H9 (cell line): Measurements from ENCODE around the gene IGSF22. TPM values are rescaled to one million over a fixed set of nuclear protein-coding genes. Genes with fewer than 3 reads are reported as not detected.

Experiments
- DNase-seq: peaks from one replicate; pipeline ENCODE4 v3.0.0-alpha.2; 2017
- H2AFZ ChIP-seq: one replicate; pipeline ENCODE4 v1.6.1; 2013; ENCODE audit warnings: mild to moderate bottlenecking, low read length, control low read depth, moderate library complexity
- H2AK5ac ChIP-seq: 2 replicates; pipeline ENCODE4 v1.6.1; 2013; ENCODE audit warnings: low read length, control low read depth, mixed read lengths; ENCODE audit not compliant: insufficient read length
- H2BK120ac ChIP-seq: one replicate; pipeline ENCODE4 v1.6.1; 2013; ENCODE audit warnings: low read depth, mild to moderate bottlenecking, low read length, control low read depth, inconsistent platforms; ENCODE audit not compliant: poor library complexity, severe bottlenecking
- H2BK12ac ChIP-seq: 2 replicates; pipeline ENCODE4 v1.6.1; 2013; ENCODE audit warnings: low read length, control low read depth, mixed read lengths, low read depth; ENCODE audit not compliant: insufficient read length
- H2BK15ac ChIP-seq: 2 replicates; pipeline ENCODE4 v1.6.1; 2013; ENCODE audit warnings: low read depth, low read length, control low read depth
- H2BK20ac ChIP-seq: one replicate; pipeline ENCODE4 v1.6.1; 2013; ENCODE audit warnings: low read depth, mild to moderate bottlenecking, low read length, control low read depth, inconsistent platforms; ENCODE audit not compliant: poor library complexity, severe bottlenecking
- H2BK5ac ChIP-seq: 2 replicates; pipeline ENCODE4 v1.6.1; 2013; ENCODE audit warnings: low read length, control low read depth, mixed read lengths; ENCODE audit not compliant: insufficient read length
- H3K14ac ChIP-seq: 2 replicates; pipeline ENCODE4 v1.6.1; 2013; ENCODE audit warnings: low read length, control low read depth; ENCODE audit not compliant: insufficient read depth
- H3K18ac ChIP-seq: 2 replicates; pipeline ENCODE4 v1.6.1; 2013; ENCODE audit warnings: low read depth, mild to moderate bottlenecking, mixed read lengths, low read length, control low read depth; ENCODE audit not compliant: insufficient read length
- H3K23ac ChIP-seq: 2 replicates; pipeline ENCODE4 v1.6.1; 2013; ENCODE audit warnings: low read length, control low read depth, mixed read lengths, low read depth; ENCODE audit not compliant: insufficient read length
- H3K23me2 ChIP-seq: 2 replicates; pipeline ENCODE4 v1.6.1; 2013; ENCODE audit warnings: low read depth, mild to moderate bottlenecking, mixed read lengths, low read length, control low read depth; ENCODE audit not compliant: insufficient read length, poor library complexity, severe bottlenecking
- H3K27ac ChIP-seq: 2 replicates; pipeline ENCODE4 v1.5.1; 2013; ENCODE audit warnings: low read length, control low read depth, mixed read lengths, low read depth; ENCODE audit not compliant: insufficient read length
- H3K27me3 ChIP-seq: 2 replicates; pipeline ENCODE4 v1.6.1; 2013; ENCODE audit warnings: low read length, control low read depth, inconsistent platforms; ENCODE audit not compliant: insufficient read depth
- H3K4ac ChIP-seq: 2 replicates; pipeline ENCODE4 v1.6.1; 2013; ENCODE audit warnings: low read depth, mild to moderate bottlenecking, control low read depth, inconsistent platforms, low read length, moderate library complexity
- H3K4me1 ChIP-seq: 2 replicates; pipeline ENCODE4 v1.6.1; 2013; ENCODE audit warnings: low read length, control low read depth, inconsistent platforms; ENCODE audit not compliant: insufficient read depth
- H3K4me2 ChIP-seq: 2 replicates; pipeline ENCODE4 v1.6.1; 2013; ENCODE audit warnings: low read length, control low read depth, mixed read lengths; ENCODE audit not compliant: insufficient read length, insufficient read depth
- H3K56ac ChIP-seq: 2 replicates; pipeline ENCODE4 v1.6.1; 2013; ENCODE audit warnings: low read depth, mild to moderate bottlenecking, mixed read lengths, low read length, control low read depth; ENCODE audit not compliant: insufficient read length
- H3K79me1 ChIP-seq: 2 replicates; pipeline ENCODE4 v1.6.1; 2013; ENCODE audit warnings: low read depth, mild to moderate bottlenecking, moderate library complexity, low read length, control low read depth, inconsistent platforms; ENCODE audit not compliant: insufficient read depth, poor library complexity, severe bottlenecking
- H3K79me2 ChIP-seq: 2 replicates; pipeline ENCODE4 v1.6.1; 2013; ENCODE audit warnings: low read length, control low read depth, inconsistent platforms; ENCODE audit not compliant: insufficient read depth
- H3K9ac ChIP-seq: 2 replicates; pipeline ENCODE4 v1.6.1; 2013; ENCODE audit warnings: low read length, control low read depth, mixed read lengths; ENCODE audit not compliant: insufficient read length; ENCODE audit errors: extremely low read depth
- H3K9me3 ChIP-seq: one replicate; pipeline ENCODE4 v1.6.1; 2013; ENCODE audit warnings: low read depth, low read length, inconsistent platforms; ENCODE audit not compliant: control insufficient read depth
- H3T11ph ChIP-seq: one replicate; pipeline ENCODE4 v1.6.1; 2013; ENCODE audit warnings: mild to moderate bottlenecking, low read length, control low read depth, inconsistent platforms
- H4K20me1 ChIP-seq: one replicate; pipeline ENCODE4 v1.6.1; 2013; ENCODE audit not compliant: control insufficient read depth, insufficient read length, insufficient read depth
- H4K5ac ChIP-seq: 2 replicates; pipeline ENCODE4 v1.6.1; 2013; ENCODE audit warnings: low read depth, mild to moderate bottlenecking, mixed read lengths, low read length, control low read depth; ENCODE audit not compliant: insufficient read length
- H4K8ac ChIP-seq: replicated peaks from 2 replicates; pipeline ENCODE4 v1.6.1; 2013; ENCODE audit warnings: low read length, control low read depth, mixed read lengths, low read depth; ENCODE audit not compliant: insufficient read length
- H4K91ac ChIP-seq: 2 replicates; pipeline ENCODE4 v1.6.1; 2013; ENCODE audit warnings: low read depth, mild to moderate bottlenecking, moderate library complexity, mixed read lengths, low read length, control low read depth; ENCODE audit not compliant: insufficient read length
- H3K27ac Mint-ChIP-seq, 3 experiments: 2 replicates in 2 of 3; 3 replicates in 1 of 3; pipeline ENCODE4 v1.8.0; 2020 to 2021; ENCODE audit warnings: mixed read lengths in 3 of 3, mild to moderate bottlenecking in 1 of 3, moderate library complexity in 1 of 3
- H3K27me3 Mint-ChIP-seq: 2 replicates; pipeline ENCODE4 v1.8.0; 2021; ENCODE audit warnings: low read depth, mild to moderate bottlenecking, moderate library complexity, mixed read lengths
- H3K36me3 Mint-ChIP-seq, 3 experiments: 2 replicates in 2 of 3; 3 replicates in 1 of 3; pipeline ENCODE4 v1.8.0; 2020 to 2021; ENCODE audit warnings: low read depth in 3 of 3, mixed read lengths in 3 of 3; ENCODE audit not compliant: insufficient read depth in 1 of 3
- H3K4me1 Mint-ChIP-seq, 2 experiments: 2 replicates each; pipeline ENCODE4 v1.8.0; 2020; ENCODE audit warnings: mixed read lengths in 2 of 2
- H3K4me3 Mint-ChIP-seq, 2 experiments: 2 replicates in 1 of 2; 3 replicates in 1 of 2; pipeline ENCODE4 v1.8.0; 2020 to 2021; ENCODE audit warnings: mild to moderate bottlenecking in 2 of 2, mixed read lengths in 2 of 2, moderate library complexity in 1 of 2
- H3K9me3 Mint-ChIP-seq, 2 experiments: 2 replicates in 1 of 2; 3 replicates in 1 of 2; pipeline ENCODE4 v1.8.0; 2020; ENCODE audit warnings: mild to moderate bottlenecking in 2 of 2, mixed read lengths in 2 of 2, moderate library complexity in 1 of 2
- WGBS: extraction: QIAGEN DNeasy Blood & Tissue Kit; methylation state at CpG from one replicate; pipeline ENCODE4 v1.1.7; 2013; ENCODE audit warnings: missing lambda C conversion rate, low lambda C conversion rate, mixed read lengths; ENCODE audit not compliant: insufficient read length; ENCODE audit errors: extremely low coverage; 5-methylcytosine and 5-hydroxymethylcytosine counted together
- total RNA-seq: library from RNA; stranded (reverse); gene quantifications from 2 replicates; pipeline ENCODE4 v1.2.1, GENCODE V29; 2021
- TF ChIP-seq, protein P1 (sequence below): fragments of 200-600 bp; sonication (generic); conservative IDR thresholded peaks from 3 replicates; pipeline ENCODE4 v1.8.0; 2021; ENCODE audit warnings: antibody characterized with exemption, mild to moderate bottlenecking

The IGSF22 gene
- total RNA-seq, 1 experiment from 2014 or later: 0.35 TPM

DNA sequence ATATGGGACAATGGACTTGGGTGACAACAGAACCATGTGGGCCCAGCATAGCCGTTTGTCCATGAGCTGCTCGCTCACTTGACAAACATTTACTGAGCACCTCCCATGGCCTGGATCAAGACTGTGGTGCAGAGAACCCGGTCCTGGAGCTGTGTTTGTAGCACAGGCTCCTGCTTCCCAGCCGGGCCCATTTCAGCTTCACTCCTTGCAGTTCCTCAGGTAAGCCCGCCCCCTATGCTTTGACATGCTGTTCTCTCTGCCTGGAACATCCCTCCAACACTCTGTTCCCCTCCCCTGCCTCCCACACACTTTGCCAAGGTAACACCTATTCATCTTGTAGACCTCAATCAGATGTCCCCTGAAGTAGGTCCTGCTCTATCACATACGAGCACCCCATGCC lies 19.3 kb upstream of the IGSF22 start:
- Histone ChIP-seq H2BK120ac (no peak overlapping the region), H3T11ph (no peak overlapping the region), H2BK20ac (no peak overlapping the region), H3K14ac (no peak overlapping the region), H3K4me1 (peaks cover 2% of the 10 kb centered on the region; the same call in 1 of the 2 replicates), H4K91ac (no peak overlapping the region), H2AK5ac (no peak overlapping the region), H3K79me2 (no peaks in the 10 kb centered on the region), H2AFZ (no peak overlapping the region), H3K4ac (no peak overlapping the region), H3K23ac (no peak overlapping the region), H3K9me3 (no peaks in the 10 kb centered on the region), H3K23me2 (no peaks in the 10 kb centered on the region), H3K4me2 (no peak overlapping the region), H2BK5ac (no peak overlapping the region), H2BK15ac (no peak overlapping the region), H3K27me3 (no peaks in the 10 kb centered on the region), H3K27ac (no peak overlapping the region), H3K79me1 (no peaks in the 10 kb centered on the region), H4K8ac (no peak overlapping the region), H2BK12ac (no peak overlapping the region), H4K20me1 (no peaks in the 10 kb centered on the region), H3K56ac (no peak overlapping the region), H3K18ac (no peak overlapping the region), H4K5ac (no peak overlapping the region), H3K9ac (no peak overlapping the region)
- Mint-ChIP-seq H3K36me3 (no peaks in the 10 kb centered on the region), H3K27me3 (0 out of 2 replicates have a peak, but pooled peaks cover 2% of the 10 kb centered on the region), H3K27ac (no peak overlapping the region), H3K9me3 (no peaks in the 10 kb centered on the region), H3K4me3 (no peak overlapping the region), H3K4me1 (peaks cover 17 to 24% of the 10 kb centered on the region in 2 experiments)
- DNase-seq: no peak
- no CpG with 5 or more reads among the region's 6 CpGs for WGBS
- TF ChIP-seq, protein P1, sequence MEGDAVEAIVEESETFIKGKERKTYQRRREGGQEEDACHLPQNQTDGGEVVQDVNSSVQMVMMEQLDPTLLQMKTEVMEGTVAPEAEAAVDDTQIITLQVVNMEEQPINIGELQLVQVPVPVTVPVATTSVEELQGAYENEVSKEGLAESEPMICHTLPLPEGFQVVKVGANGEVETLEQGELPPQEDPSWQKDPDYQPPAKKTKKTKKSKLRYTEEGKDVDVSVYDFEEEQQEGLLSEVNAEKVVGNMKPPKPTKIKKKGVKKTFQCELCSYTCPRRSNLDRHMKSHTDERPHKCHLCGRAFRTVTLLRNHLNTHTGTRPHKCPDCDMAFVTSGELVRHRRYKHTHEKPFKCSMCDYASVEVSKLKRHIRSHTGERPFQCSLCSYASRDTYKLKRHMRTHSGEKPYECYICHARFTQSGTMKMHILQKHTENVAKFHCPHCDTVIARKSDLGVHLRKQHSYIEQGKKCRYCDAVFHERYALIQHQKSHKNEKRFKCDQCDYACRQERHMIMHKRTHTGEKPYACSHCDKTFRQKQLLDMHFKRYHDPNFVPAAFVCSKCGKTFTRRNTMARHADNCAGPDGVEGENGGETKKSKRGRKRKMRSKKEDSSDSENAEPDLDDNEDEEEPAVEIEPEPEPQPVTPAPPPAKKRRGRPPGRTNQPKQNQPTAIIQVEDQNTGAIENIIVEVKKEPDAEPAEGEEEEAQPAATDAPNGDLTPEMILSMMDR: no peak
